ENCODE measurements around the gene GRM7.

GRM7 gene

DNA sequence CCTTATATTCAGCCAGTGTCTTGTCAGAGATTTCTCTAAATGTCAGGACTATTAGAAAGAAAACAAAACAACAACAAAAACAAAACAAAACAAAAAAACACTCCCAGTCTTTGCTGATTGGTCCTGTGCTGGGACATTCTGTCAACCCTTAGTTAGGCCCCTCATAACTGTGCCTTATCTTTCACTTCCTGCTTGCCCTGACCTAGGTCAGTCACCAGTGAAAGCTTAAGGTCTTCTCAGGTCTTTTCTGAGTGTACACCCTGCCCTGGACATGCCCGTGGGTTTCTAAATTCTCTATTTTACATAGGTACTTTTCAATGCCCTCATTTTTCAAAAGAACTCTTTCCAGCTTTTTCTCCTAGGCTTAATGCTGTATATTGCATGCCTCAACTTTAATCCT lies 454.1 kb downstream of the GRM7 start:
- TF ChIP-seq SIN3A (IDR thresholded peaks at IDR 0.05; ENCODE audit: borderline replicate concordance, insufficient read depth, low read length) = no peak
- no peak for TF ChIP-seq POLR2AphosphoS5 (IDR thresholded peaks at IDR 0.05; ENCODE audit: low read depth, low read length)
- no peak for TF ChIP-seq FOXP2 (optimal IDR thresholded peaks at IDR 0.05; ENCODE audit: borderline replicate concordance, extremely low read depth, extremely low read length, insufficient read depth)
- TF ChIP-seq, protein P1, sequence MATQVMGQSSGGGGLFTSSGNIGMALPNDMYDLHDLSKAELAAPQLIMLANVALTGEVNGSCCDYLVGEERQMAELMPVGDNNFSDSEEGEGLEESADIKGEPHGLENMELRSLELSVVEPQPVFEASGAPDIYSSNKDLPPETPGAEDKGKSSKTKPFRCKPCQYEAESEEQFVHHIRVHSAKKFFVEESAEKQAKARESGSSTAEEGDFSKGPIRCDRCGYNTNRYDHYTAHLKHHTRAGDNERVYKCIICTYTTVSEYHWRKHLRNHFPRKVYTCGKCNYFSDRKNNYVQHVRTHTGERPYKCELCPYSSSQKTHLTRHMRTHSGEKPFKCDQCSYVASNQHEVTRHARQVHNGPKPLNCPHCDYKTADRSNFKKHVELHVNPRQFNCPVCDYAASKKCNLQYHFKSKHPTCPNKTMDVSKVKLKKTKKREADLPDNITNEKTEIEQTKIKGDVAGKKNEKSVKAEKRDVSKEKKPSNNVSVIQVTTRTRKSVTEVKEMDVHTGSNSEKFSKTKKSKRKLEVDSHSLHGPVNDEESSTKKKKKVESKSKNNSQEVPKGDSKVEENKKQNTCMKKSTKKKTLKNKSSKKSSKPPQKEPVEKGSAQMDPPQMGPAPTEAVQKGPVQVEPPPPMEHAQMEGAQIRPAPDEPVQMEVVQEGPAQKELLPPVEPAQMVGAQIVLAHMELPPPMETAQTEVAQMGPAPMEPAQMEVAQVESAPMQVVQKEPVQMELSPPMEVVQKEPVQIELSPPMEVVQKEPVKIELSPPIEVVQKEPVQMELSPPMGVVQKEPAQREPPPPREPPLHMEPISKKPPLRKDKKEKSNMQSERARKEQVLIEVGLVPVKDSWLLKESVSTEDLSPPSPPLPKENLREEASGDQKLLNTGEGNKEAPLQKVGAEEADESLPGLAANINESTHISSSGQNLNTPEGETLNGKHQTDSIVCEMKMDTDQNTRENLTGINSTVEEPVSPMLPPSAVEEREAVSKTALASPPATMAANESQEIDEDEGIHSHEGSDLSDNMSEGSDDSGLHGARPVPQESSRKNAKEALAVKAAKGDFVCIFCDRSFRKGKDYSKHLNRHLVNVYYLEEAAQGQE (IDR thresholded peaks at IDR 0.05; ENCODE audit: insufficient read depth in 1 of 2, low read depth in 2 of 2, low read length in 2 of 2) = no peak
- no peak for TF ChIP-seq TAF1 (IDR thresholded peaks at IDR 0.05; ENCODE audit: borderline replicate concordance, insufficient read depth, low read length)

DNA sequence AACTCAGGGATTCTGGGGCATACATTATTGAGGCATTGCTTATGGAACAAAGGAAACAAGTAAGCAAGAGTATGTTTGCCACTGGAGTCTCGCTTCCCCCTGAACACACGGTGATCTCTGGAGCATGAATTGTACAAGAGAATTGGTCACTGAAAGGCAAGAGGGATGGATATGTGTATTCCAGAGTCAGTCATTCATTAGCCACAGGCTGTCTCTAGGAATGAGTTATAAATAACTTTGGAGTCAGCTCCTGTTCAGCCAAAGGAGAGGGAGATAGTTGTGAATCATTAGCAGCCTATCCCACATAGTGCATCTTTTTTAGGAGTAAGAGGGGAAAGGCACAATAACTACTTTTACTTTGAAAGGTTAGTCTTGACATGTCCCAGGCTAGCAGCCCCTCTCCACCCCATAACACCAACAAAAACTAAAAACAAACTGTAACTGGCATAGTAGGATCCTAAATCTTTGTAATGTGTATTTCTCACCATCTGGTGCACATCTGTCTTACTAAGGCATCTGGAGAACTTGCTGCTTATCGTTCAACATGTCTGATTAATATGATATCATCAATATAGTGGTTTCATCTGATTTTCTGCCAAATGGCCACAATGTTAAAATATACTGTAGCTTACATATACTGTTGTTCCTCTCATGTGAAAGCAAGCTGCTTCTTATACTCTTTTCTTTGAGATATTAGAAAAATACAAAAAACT lies 462.2 kb downstream of the GRM7 start:
- TF ChIP-seq FOXP2 (optimal IDR thresholded peaks at IDR 0.05; ENCODE audit: borderline replicate concordance, extremely low read depth, extremely low read length, insufficient read depth) = no peak
- TF ChIP-seq TAF1 (IDR thresholded peaks at IDR 0.05; ENCODE audit: borderline replicate concordance, insufficient read depth, low read length) = no peak
- TF ChIP-seq SIN3A (IDR thresholded peaks at IDR 0.05; ENCODE audit: borderline replicate concordance, insufficient read depth, low read length) = no peak
- TF ChIP-seq POLR2AphosphoS5 (IDR thresholded peaks at IDR 0.05; ENCODE audit: low read depth, low read length) = no peak
- TF ChIP-seq, protein P1 (IDR thresholded peaks at IDR 0.05; ENCODE audit: insufficient read depth in 1 of 2, low read depth in 2 of 2, low read length in 2 of 2) = no peak

DNA sequence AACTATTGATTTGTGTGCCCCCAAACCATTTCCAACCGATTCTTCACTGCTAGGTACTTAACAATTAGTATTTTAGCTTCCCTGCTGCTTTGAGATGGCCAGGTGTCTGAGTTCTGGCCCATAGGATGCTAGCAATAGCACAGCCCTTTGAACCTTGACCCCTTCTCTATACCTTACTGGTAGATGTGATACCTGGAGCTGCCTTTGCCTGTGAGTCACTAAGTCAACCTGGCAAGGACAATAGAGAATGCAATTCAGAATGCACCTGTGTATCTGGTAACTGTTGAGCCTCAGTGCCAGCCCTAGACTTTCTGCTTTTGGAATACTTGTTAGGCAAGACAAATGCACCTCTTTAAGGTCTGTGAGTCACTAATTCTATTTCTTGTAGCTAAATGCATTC lies 467.4 kb downstream of the GRM7 start:
- TF ChIP-seq SIN3A (IDR thresholded peaks at IDR 0.05; ENCODE audit: borderline replicate concordance, insufficient read depth, low read length) = no peak
- no peak for TF ChIP-seq FOXP2 (optimal IDR thresholded peaks at IDR 0.05; ENCODE audit: borderline replicate concordance, extremely low read depth, extremely low read length, insufficient read depth)
- no peak for TF ChIP-seq POLR2AphosphoS5 (IDR thresholded peaks at IDR 0.05; ENCODE audit: low read depth, low read length)
- no peak for TF ChIP-seq TAF1 (IDR thresholded peaks at IDR 0.05; ENCODE audit: borderline replicate concordance, insufficient read depth, low read length)
- TF ChIP-seq, protein P1 (IDR thresholded peaks at IDR 0.05; ENCODE audit: insufficient read depth in 1 of 2, low read depth in 2 of 2, low read length in 2 of 2) = no peak

DNA sequence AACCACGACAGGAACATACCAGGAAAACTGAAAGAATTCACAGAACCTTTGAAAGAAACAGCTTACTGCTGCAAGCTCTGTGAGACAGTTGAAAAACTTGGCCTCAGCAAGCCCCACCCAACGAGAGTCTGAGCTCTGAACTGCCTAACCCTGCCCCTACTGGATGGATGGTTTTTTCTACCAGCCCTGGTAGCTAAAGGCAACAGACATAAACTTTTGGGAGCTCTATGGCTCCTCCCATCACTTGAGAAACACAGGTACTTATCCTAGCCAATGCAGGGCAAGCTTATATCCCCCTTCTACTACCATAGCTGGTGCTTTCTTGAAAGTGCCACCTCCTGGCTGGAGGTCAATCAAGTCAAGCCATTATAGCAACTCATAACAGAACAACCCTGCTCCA lies 471.8 kb downstream of the GRM7 start:
- TF ChIP-seq POLR2AphosphoS5 (IDR thresholded peaks at IDR 0.05; ENCODE audit: low read depth, low read length) (no peak), FOXP2 (optimal IDR thresholded peaks at IDR 0.05; ENCODE audit: borderline replicate concordance, extremely low read depth, extremely low read length, insufficient read depth) (no peak), TAF1 (IDR thresholded peaks at IDR 0.05; ENCODE audit: borderline replicate concordance, insufficient read depth, low read length) (no peak)
- TF ChIP-seq, protein P1 (IDR thresholded peaks at IDR 0.05; ENCODE audit: insufficient read depth in 1 of 2, low read depth in 2 of 2, low read length in 2 of 2) = no peak

Data from PFSK-1 (cell line).